Tibial artery (tissue), 4 donors: ENCODE data around the gene KCNA5.

ENCODE experiments used
- DNase-seq, 2 donors: peaks; one replicate each; pipeline ENCODE4 v3.0.0-alpha.2; 2019
- H3K27ac ChIP-seq, 2 donors: fragments of 200-600 bp; sonication (generic) in 1 of 2; 1 replicate in 1 of 2; 2 replicates in 1 of 2; pipeline ENCODE4 v1.5.1; 2018 to 2019; ENCODE audit warnings: mild to moderate bottlenecking in 1 of 2
- H3K27me3 ChIP-seq, 2 donors: fragments of 200-600 bp; sonication (generic) in 1 of 2; one replicate each; pipeline versions ENCODE4 v1.5.1 to v1.6.0; 2016 to 2019
- H3K36me3 ChIP-seq, 3 donors: fragments of 200-600 bp; sonication (generic) in 2 of 3; one replicate each; pipeline ENCODE4 v1.5.1; 2016 to 2019; ENCODE audit warnings: mild to moderate bottlenecking in 2 of 3
- H3K4me1 ChIP-seq, 4 donors: fragments of 200-600 bp; sonication (generic) in 2 of 4; 1 replicate in 3 of 4; 2 replicates in 1 of 4; pipeline ENCODE4 v1.5.1; 2016 to 2019
- H3K4me3 ChIP-seq, 2 donors: fragments of 200-600 bp; sonication (generic) in 1 of 2; 1 replicate in 1 of 2; 2 replicates in 1 of 2; pipeline ENCODE4 v1.5.1; 2018 to 2019; ENCODE audit warnings: mild to moderate bottlenecking in 2 of 2
- H3K9me3 ChIP-seq, 3 donors: fragments of 200-600 bp; sonication (generic) in 1 of 3; one replicate each; pipeline ENCODE4 v1.5.1; 2016 to 2019
- CTCF ChIP-seq, 2 experiments: fragments of 200-600 bp in 1 of 2; fragments of 450-650 bp in 1 of 2; IDR thresholded peaks; one replicate each; pipeline ENCODE4 v1.5.1; 2017 to 2019; ENCODE audit warnings: antibody characterized with exemption in 2 of 2, mild to moderate bottlenecking in 1 of 2, moderate library complexity in 1 of 2
- intact Hi-C: fragments of 100-400 bp; cut with DNase I; formaldehyde crosslinking; loops from one replicate; pipeline ENCODE4 v1.15.0; 2023; ENCODE audit warnings: low total_unique reads

The KCNA5 gene

GRCh38 chr12:5033883-5034282 is 9.8 kb upstream of the KCNA5 start:
- intact Hi-C loops, result no loop called here

GRCh38 chr12:5034603-5035002 is 9.1 kb upstream of the KCNA5 start:
- intact Hi-C loops, result no loop called here
- no peak for DNase-seq
- H3K27ac ChIP-seq, result peak overlapping the region; percentile 55 to 61
- no peaks in the 10 kb centered on the region for H3K27me3 ChIP-seq
- H3K4me1 ChIP-seq, result peaks cover 0 to 24% (median 12%) of the 10 kb centered on the region in 4 donors
- H3K36me3 ChIP-seq, result no peaks in the 10 kb centered on the region
- no peak overlapping the region for H3K4me3 ChIP-seq
- TF ChIP-seq CTCF (IDR thresholded peaks at IDR 0.05), result no peak
- no peaks in the 10 kb centered on the region for H3K9me3 ChIP-seq

More at GRCh38 chr12:5033883-5034282, 9.8 kb upstream of the KCNA5 start:
- H3K9me3 ChIP-seq, result no peaks in the 10 kb centered on the region
- no peak for TF ChIP-seq CTCF (IDR thresholded peaks at IDR 0.05)
- H3K27ac ChIP-seq, result peak overlapping the region; percentile 55 to 61
- no peaks in the 10 kb centered on the region for H3K36me3 ChIP-seq
- peaks cover 0 to 24% (median 12%) of the 10 kb centered on the region in 4 donors for H3K4me1 ChIP-seq
- H3K4me3 ChIP-seq, result no peak overlapping the region
- no peaks in the 10 kb centered on the region for H3K27me3 ChIP-seq
- DNase-seq, result no peak

GRCh38 chr12:5035618-5036017 is 8.1 kb upstream of the KCNA5 start:
- DNase-seq, result no peak
- H3K36me3 ChIP-seq, result no peaks in the 10 kb centered on the region
- intact Hi-C loops, result no loop called here
- H3K4me3 ChIP-seq, result no peak overlapping the region
- H3K27me3 ChIP-seq, result no peaks in the 10 kb centered on the region
- H3K4me1 ChIP-seq, result peaks cover 0 to 24% (median 12%) of the 10 kb centered on the region in 4 donors
- TF ChIP-seq CTCF (IDR thresholded peaks at IDR 0.05), result no peak
- H3K9me3 ChIP-seq, result no peaks in the 10 kb centered on the region
- H3K27ac ChIP-seq, result no peak overlapping the region

- Histone ChIP-seq H3K9me3 (no peaks in the 10 kb centered on the region), H3K27me3 (no peaks in the 10 kb centered on the region), H3K27ac (no peak overlapping the region), H3K36me3 (no peaks in the 10 kb centered on the region), H3K4me1 (peaks cover 0 to 24% (median 12%) of the 10 kb centered on the region in 4 donors), H3K4me3 (no peak overlapping the region)
- TF ChIP-seq CTCF (IDR thresholded peaks at IDR 0.05), result no peak
- intact Hi-C loops, result no loop called here
- no peak for DNase-seq
Measured at GRCh38 chr12:5036031-5036430, 7.6 kb upstream of the KCNA5 start.

GRCh38 chr12:5037795-5038357 is 5.8 kb upstream of the KCNA5 start:
- TF ChIP-seq CTCF (IDR thresholded peaks at IDR 0.05), result no peak

More at GRCh38 chr12:5037795-5038357, 5.8 kb upstream of the KCNA5 start:
- intact Hi-C loops, result no loop called here
- Histone ChIP-seq H3K36me3 (no peaks in the 10 kb centered on the region), H3K4me3 (no peak overlapping the region), H3K4me1 (peaks cover 0 to 30% (median 15%) of the 10 kb centered on the region in 4 donors), H3K9me3 (no peaks in the 10 kb centered on the region), H3K27ac (no peak overlapping the region), H3K27me3 (no peaks in the 10 kb centered on the region)
- DNase-seq, result no peak
